ENCODE measurements around the gene ST6GALNAC1. TPM values are rescaled to one million over a fixed set of nuclear protein-coding genes. Genes with fewer than 3 reads are reported as not detected.
"Not testable (repeated sequence)": the region's sequence is repeated elsewhere in the genome, so short reads cannot be mapped to it uniquely, and the experiment has no call there.

ST6GALNAC1 gene
- total and polyA plus RNA-seq, 2 of the 8 experiments (the other 6 are each of a cell fraction or from before 2014, with no cell fraction given) = not detected

DNA sequence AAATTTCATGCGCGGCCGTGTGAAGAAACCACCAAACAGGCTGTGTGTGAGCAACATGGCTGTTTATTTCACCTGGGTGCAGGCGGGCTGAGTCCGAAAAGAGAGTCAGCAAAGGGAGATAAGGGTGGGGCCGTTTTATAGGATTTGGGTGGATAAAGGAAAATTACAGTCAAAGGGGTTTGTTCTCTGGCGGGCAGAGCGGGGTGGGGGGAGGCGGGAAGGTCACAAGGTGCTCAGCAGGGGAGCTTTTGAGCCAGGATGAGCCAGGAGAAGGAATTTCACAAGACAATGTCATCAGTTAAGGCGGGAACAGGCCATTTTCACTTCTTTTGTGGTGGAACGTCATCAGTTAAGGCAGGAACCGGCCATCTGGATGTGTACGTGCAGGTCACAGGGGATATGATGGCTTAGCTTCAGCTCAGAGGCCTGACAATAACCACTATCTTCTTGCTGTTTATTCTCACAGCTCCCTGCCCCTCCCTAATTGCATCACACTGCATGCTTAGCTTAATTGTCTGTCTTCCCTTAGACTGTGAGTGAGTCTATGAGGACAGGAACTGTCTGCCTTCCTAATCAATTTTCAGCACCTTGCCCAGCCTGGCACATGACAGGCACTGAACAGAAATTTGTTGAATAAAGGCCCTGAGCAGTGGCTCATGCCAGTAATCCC, 32.3 kb downstream of the ST6GALNAC1 start:
- POLR2A ChIA-PET (ENCODE audit: partially characterized antibody) = interaction anchor here (0.7 to 1.4 kb wide), 3 partner anchors 10 to 54 kb away, joined by 3 to 5 read pairs (median 3); no protein-coding TSS in a partner anchor
- H3K9ac ChIP-seq (replicated peaks in 1 of 4; ENCODE audit: extremely low read depth in 1 of 4, low read depth in 3 of 4, low read length in 3 of 4); H2BK15ac ChIP-seq (ENCODE audit: low read length); FAIRE-seq; H4K8ac ChIP-seq (ENCODE audit: extremely low read depth, insufficient read depth, low read length); H3K79me1 ChIP-seq (ENCODE audit: low read depth, low read length); H2AK5ac ChIP-seq (ENCODE audit: low read depth, low read length); H3K23ac ChIP-seq (ENCODE audit: insufficient read length); H2BK5ac ChIP-seq (ENCODE audit: low read depth, low read length); H3K4me2 ChIP-seq (ENCODE audit: insufficient read depth in 1 of 2, low read depth in 2 of 2, low read length in 2 of 2); H3K56ac ChIP-seq (replicated peaks; ENCODE audit: insufficient read length, low read depth, low read length); H2AFZ ChIP-seq (ENCODE audit: low read length); H2BK20ac ChIP-seq (ENCODE audit: low read length); H3K14ac ChIP-seq (ENCODE audit: insufficient read length); DNase-seq (ENCODE audit: low read depth in 1 of 2, low spot score in 2 of 2); H3K27ac ChIP-seq (ENCODE audit: low read depth, low read length); H3K18ac ChIP-seq (ENCODE audit: extremely low read depth, low read length); H3K79me2 ChIP-seq (ENCODE audit: control insufficient read depth in 1 of 2, insufficient read depth in 2 of 2, low read length in 2 of 2); H3K4me3 ChIP-seq (ENCODE audit: extremely low read depth in 1 of 4, insufficient read depth in 2 of 4, low read depth in 3 of 4, low read length in 4 of 4); H3K36me3 ChIP-seq (ENCODE audit: control insufficient read depth in 2 of 4, insufficient read depth in 4 of 4, low read length in 3 of 4); H4K5ac ChIP-seq (ENCODE audit: insufficient read length, low read depth, low read length); H2BK12ac ChIP-seq (ENCODE audit: low read depth, low read length); H3K4me1 ChIP-seq (replicated peaks in 1 of 4; ENCODE audit: control insufficient read depth in 3 of 4, insufficient read depth in 4 of 4, low read length in 3 of 4); H3K23me2 ChIP-seq (ENCODE audit: low read depth, low read length); H4K20me1 ChIP-seq (replicated peaks in 1 of 2; ENCODE audit: control insufficient read depth in 1 of 2, insufficient read depth in 2 of 2, low read length in 2 of 2); H3K27me3 ChIP-seq (replicated peaks in 1 of 4; ENCODE audit: control insufficient read depth in 3 of 4, extremely low read depth in 1 of 4, insufficient read depth in 3 of 4, low read length in 3 of 4): not testable (repeated sequence)
- H2BK120ac ChIP-seq (replicated peaks; ENCODE audit: low read depth, low read length) = peak overlapping the region; percentile 90
- CTCF ChIA-PET (ENCODE audit: partially characterized antibody) = interaction anchor here (0.8 to 5.1 kb wide), 6 partner anchors 13 to 88 kb away, joined by 3 to 35 read pairs (median 7); no protein-coding TSS in a partner anchor
- 67% methylated on average over 11 of the region's 13 CpGs; no CpG with 5 or more reads in 1 of the 2 experiments for WGBS, 2 experiments (ENCODE audit: extremely low coverage in 1 of 2, insufficient coverage in 1 of 2, insufficient read length in 1 of 2, insufficient replicate concordance in 2 of 2, low coverage in 1 of 2, low lambda C conversion rate in 2 of 2, missing lambda C conversion rate in 1 of 2)
- H3K9me3 ChIP-seq (ENCODE audit: insufficient read depth in 2 of 2, low read depth in 1 of 2, low read length in 1 of 2) = peaks cover 11 to 13% of the 10 kb centered on the region in 2 experiments
- H4K91ac ChIP-seq (replicated peaks; ENCODE audit: insufficient read length, low read length) = peak overlapping the region; percentile 30
- H3K4ac ChIP-seq (replicated peaks; ENCODE audit: insufficient read length, low read depth, low read length) = peak overlapping the region; percentile 85

DNA sequence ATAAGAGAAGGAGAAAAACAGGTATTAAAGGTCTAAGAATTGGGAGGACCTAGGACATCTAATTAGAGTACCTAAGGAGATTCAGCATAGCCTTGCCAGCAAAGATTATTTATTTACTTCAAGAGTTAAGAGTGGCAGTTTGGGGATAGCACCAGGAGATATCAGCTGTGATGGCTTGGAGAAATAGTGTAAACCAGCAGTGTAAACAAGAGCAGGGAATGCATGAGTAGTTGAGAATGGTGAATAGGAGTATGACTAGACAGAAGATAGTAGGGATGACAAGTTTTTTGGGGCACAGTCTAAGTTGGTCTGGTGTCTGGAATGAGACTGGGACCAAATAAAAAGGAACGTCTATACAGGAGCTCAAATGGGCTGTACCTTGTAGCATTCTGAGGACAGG, 36.9 kb downstream of the ST6GALNAC1 start:
- H3K79me2 ChIP-seq (ENCODE audit: control insufficient read depth in 1 of 2, insufficient read depth in 2 of 2, low read length in 2 of 2); H3K18ac ChIP-seq (ENCODE audit: extremely low read depth, low read length); H2BK20ac ChIP-seq (ENCODE audit: low read length); H3K27ac ChIP-seq (ENCODE audit: low read depth, low read length); H2AFZ ChIP-seq (ENCODE audit: low read length); H3K56ac ChIP-seq (replicated peaks; ENCODE audit: insufficient read length, low read depth, low read length); H3K23ac ChIP-seq (ENCODE audit: insufficient read length); H2BK120ac ChIP-seq (replicated peaks; ENCODE audit: low read depth, low read length); POLR2A ChIA-PET (ENCODE audit: partially characterized antibody); H3K27me3 ChIP-seq (replicated peaks in 1 of 4; ENCODE audit: control insufficient read depth in 3 of 4, extremely low read depth in 1 of 4, insufficient read depth in 3 of 4, low read length in 3 of 4); H3K23me2 ChIP-seq (ENCODE audit: low read depth, low read length); H3K4me3 ChIP-seq (ENCODE audit: extremely low read depth in 1 of 4, insufficient read depth in 2 of 4, low read depth in 3 of 4, low read length in 4 of 4); H4K20me1 ChIP-seq (replicated peaks in 1 of 2; ENCODE audit: control insufficient read depth in 1 of 2, insufficient read depth in 2 of 2, low read length in 2 of 2); H3K9me3 ChIP-seq (ENCODE audit: insufficient read depth in 2 of 2, low read depth in 1 of 2, low read length in 1 of 2); H2BK5ac ChIP-seq (ENCODE audit: low read depth, low read length); H2AK5ac ChIP-seq (ENCODE audit: low read depth, low read length); H4K5ac ChIP-seq (ENCODE audit: insufficient read length, low read depth, low read length); FAIRE-seq; H3K9ac ChIP-seq (replicated peaks in 1 of 4; ENCODE audit: extremely low read depth in 1 of 4, low read depth in 3 of 4, low read length in 3 of 4); H2BK15ac ChIP-seq (ENCODE audit: low read length); H3K4me1 ChIP-seq (replicated peaks in 1 of 4; ENCODE audit: control insufficient read depth in 3 of 4, insufficient read depth in 4 of 4, low read length in 3 of 4); H3K14ac ChIP-seq (ENCODE audit: insufficient read length); H3K79me1 ChIP-seq (ENCODE audit: low read depth, low read length); H4K91ac ChIP-seq (replicated peaks; ENCODE audit: insufficient read length, low read length); DNase-seq (ENCODE audit: low read depth in 1 of 2, low spot score in 2 of 2); H3K36me3 ChIP-seq (ENCODE audit: control insufficient read depth in 2 of 4, insufficient read depth in 4 of 4, low read length in 3 of 4); H2BK12ac ChIP-seq (ENCODE audit: low read depth, low read length); H4K8ac ChIP-seq (ENCODE audit: extremely low read depth, insufficient read depth, low read length); H3K4ac ChIP-seq (replicated peaks; ENCODE audit: insufficient read length, low read depth, low read length); H3K4me2 ChIP-seq (ENCODE audit: insufficient read depth in 1 of 2, low read depth in 2 of 2, low read length in 2 of 2): not testable (repeated sequence)
- CTCF ChIA-PET (ENCODE audit: partially characterized antibody) = interaction anchor here (1.0 to 2.2 kb wide), 2 partner anchors 74 to 75 kb away, joined by 3 to 5 read pairs; no protein-coding TSS in a partner anchor
- WGBS, 2 experiments (ENCODE audit: extremely low coverage in 1 of 2, insufficient coverage in 1 of 2, insufficient read length in 1 of 2, insufficient replicate concordance in 2 of 2, low coverage in 1 of 2, low lambda C conversion rate in 2 of 2, missing lambda C conversion rate in 1 of 2) = 79% methylated on average over 1 of the region's 1 CpG; no CpG with 5 or more reads in 1 of the 2 experiments
